Endometrium (tissue), 2 donors: ENCODE results near the gene CTNNBL1.

Source experiments
- FAIRE-seq: peaks from 2 replicates; lab custom pipeline; 2012; peaks lifted over from hg19 to GRCh38; lab: Jason Lieb, UNC
- donor health status: control.
- donor health status: control.

CTNNBL1 gene

GRCh38 chr20:37880726-37881591 lies 187.1 kb downstream of the CTNNBL1 start:
- no peak for FAIRE-seq

- no peak for FAIRE-seq
Measured at GRCh38 chr20:37881601-37882343, 187.9 kb downstream of the CTNNBL1 start.

- FAIRE-seq = no peak
Measured at GRCh38 chr20:37882961-37883712, 189.3 kb downstream of the CTNNBL1 start.

GRCh38 chr20:37885042-37885441 lies 191.2 kb downstream of the CTNNBL1 start:
- no peak for FAIRE-seq

- FAIRE-seq = no peak
Measured at GRCh38 chr20:37885593-37886503, 192.0 kb downstream of the CTNNBL1 start.

- FAIRE-seq = no peak
Measured at GRCh38 chr20:37886851-37887297, 193.0 kb downstream of the CTNNBL1 start.

- FAIRE-seq = no peak
Measured at GRCh38 chr20:37888641-37889040, 194.8 kb downstream of the CTNNBL1 start.

- no peak for FAIRE-seq
Measured at GRCh38 chr20:37890108-37890507, 196.3 kb downstream of the CTNNBL1 start.

GRCh38 chr20:37890643-37891042 lies 196.8 kb downstream of the CTNNBL1 start:
- FAIRE-seq = no peak

- no peak for FAIRE-seq
Measured at GRCh38 chr20:37892001-37892400, 198.2 kb downstream of the CTNNBL1 start.

GRCh38 chr20:37893566-37894241 lies 199.9 kb downstream of the CTNNBL1 start:
- no peak for FAIRE-seq

- FAIRE-seq = no peak
Measured at GRCh38 chr20:37894454-37894853, 200.6 kb downstream of the CTNNBL1 start.

GRCh38 chr20:37895166-37895565 lies 201.3 kb downstream of the CTNNBL1 start:
- FAIRE-seq = no peak

GRCh38 chr20:37896932-37897548 lies 203.2 kb downstream of the CTNNBL1 start:
- FAIRE-seq = no peak

- no peak for FAIRE-seq
Measured at GRCh38 chr20:37898233-37899104, 204.6 kb downstream of the CTNNBL1 start.

GRCh38 chr20:37899105-37900045 lies 205.5 kb downstream of the CTNNBL1 start:
- FAIRE-seq = no peak

GRCh38 chr20:37901240-37901639 lies 207.4 kb downstream of the CTNNBL1 start:
- no peak for FAIRE-seq
